Astrocyte of the spinal cord (primary cell): ENCODE measurements around the gene TFPI2.

Experiments
- DNase-seq: peaks from one replicate; pipeline ENCODE4 v3.0.0; 2011; ENCODE audit warnings: low read depth, low spot score
- H3K4me3 ChIP-seq: 2 replicates; pipeline ENCODE4 v1.5.1; 2011; ENCODE audit warnings: low read depth, mild to moderate bottlenecking, low read length, moderate library complexity
- in situ Hi-C: cut with HindIII; loops from 2 replicates; pipeline ENCODE4 v1.10.0; 2017; ENCODE audit warnings: low sequenced_read_pairs
- TF ChIP-seq, protein P1 (sequence below): IDR thresholded peaks from 2 replicates; pipeline ENCODE4 v1.5.1; 2012; ENCODE audit warnings: low read depth, mild to moderate bottlenecking, low read length, inconsistent platforms

The TFPI2 gene

DNA sequence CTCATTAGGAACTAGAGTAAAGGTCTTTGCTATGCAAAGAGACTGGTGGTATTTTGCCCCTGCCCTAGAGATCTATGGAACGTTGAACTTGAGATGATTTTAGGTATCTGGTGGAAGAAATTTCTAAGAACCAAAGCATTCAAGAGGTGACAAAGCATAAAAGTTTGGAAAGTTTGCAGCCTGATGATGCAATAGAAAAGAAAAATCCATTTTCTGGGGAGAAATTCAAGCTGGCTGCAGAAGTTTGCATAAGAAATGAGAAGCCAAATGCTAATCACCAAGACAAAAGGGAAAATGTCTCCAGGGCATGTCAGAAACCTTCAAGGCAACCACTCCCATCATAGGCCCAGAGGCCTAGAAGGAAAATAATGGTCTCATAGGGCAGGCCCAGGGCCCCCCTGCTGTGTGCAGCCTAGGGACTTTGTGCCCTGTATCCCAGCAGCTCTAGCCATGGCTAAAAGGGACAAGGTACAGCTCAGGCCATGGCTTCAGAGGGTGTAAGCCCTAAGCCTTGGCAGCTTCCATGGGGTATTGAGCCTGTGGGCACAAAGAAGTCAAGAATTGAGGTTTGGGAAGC, 16.5 kb downstream of the TFPI2 start:
- H3K4me3 ChIP-seq = no peak overlapping the region
- in situ Hi-C loops = no loop called here
- no peak for DNase-seq
- TF ChIP-seq, protein P1, sequence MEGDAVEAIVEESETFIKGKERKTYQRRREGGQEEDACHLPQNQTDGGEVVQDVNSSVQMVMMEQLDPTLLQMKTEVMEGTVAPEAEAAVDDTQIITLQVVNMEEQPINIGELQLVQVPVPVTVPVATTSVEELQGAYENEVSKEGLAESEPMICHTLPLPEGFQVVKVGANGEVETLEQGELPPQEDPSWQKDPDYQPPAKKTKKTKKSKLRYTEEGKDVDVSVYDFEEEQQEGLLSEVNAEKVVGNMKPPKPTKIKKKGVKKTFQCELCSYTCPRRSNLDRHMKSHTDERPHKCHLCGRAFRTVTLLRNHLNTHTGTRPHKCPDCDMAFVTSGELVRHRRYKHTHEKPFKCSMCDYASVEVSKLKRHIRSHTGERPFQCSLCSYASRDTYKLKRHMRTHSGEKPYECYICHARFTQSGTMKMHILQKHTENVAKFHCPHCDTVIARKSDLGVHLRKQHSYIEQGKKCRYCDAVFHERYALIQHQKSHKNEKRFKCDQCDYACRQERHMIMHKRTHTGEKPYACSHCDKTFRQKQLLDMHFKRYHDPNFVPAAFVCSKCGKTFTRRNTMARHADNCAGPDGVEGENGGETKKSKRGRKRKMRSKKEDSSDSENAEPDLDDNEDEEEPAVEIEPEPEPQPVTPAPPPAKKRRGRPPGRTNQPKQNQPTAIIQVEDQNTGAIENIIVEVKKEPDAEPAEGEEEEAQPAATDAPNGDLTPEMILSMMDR = no peak

DNA sequence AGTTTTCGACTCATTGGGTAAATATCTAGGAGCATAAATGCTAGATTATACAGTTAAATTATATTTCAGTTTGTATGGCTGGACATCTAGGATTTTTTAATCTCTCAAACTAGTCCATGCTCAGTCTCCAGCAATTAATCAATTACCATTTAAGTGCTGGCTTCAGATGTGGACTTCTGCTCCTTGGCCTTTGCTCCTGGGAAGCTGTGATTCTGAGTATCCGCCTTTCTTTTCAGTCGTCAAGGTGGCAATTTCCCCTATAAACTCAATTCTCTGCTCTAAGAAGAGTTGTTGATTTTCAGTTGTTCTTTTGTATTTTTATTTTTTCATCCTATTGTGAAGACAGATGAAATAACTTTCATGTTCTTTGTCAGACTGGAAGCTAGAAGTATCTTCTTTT, 23.7 kb downstream of the TFPI2 start:
- TF ChIP-seq, protein P1 = no peak
- DNase-seq = no peak
- in situ Hi-C loops = no loop called here
- H3K4me3 ChIP-seq = no peak overlapping the region

DNA sequence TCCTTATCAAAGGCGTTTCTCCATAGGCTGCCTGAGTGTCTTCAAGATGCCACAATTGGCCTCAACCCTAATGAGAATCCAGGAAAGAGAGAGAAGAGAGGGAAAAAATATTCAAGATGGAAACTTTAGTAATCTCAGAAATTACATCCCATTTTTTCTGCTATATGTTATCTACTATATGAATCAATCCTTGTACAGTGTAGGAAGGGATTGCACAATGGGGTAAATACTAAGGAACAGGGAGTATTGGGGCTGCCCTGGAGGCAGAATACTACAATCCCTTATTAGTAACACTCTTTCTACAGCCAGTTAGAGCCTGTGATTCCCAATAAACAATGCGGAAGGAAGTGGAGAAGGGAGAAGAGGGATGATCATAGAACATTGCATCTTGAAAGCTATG, 27.9 kb downstream of the TFPI2 start:
- DNase-seq = no peak
- H3K4me3 ChIP-seq = no peak overlapping the region
- TF ChIP-seq, protein P1 = no peak
- in situ Hi-C loops = no loop called here

DNA sequence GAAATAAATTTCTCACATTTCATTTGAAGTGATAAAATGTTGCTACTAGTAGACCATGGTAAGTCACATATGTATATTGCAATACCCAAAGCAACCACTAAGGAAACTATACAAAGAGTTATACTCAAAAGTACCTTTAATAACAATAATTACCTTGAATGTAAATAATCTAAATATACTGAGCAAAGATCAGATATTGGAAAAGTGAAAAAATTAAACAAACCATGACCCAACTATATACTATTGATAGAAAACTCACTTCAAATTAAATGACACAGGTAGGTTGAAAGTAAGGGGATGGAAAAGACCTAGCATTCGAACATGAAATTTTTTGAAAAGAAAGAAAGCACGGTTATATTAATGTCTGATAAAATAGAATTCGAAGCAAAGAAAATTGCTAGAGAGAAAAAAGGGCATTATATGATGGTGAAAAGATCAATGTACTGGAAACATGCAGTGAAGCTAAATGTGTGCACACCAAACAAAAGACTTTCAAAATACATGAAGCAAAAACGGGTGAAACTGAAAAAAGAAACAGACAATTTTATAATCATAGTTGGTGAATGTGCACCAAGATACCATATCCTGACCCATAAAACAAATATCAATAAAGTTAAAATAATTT, 29.1 kb downstream of the TFPI2 start:
- no peak for DNase-seq
- in situ Hi-C loops = no loop called here
- H3K4me3 ChIP-seq = no peak overlapping the region
- TF ChIP-seq, protein P1 = peak; percentile 18

DNA sequence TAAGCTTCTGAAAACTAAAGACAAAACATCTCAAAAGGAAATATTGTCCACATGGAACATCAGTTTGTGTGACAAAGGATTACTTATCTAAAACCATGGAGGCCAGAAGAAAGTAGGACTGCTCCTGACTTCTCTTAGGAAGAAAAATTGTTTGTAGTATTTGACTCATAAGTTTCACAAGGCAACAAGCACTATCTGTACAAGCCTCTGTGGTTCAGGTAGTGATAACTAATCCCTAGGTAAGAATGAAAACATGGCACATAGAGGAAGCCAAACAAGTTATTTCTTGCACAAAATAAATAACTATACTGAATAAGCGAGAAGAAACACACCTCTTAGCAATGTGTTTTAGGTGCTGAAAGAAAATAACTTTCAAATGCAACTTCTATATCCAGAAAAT, 30.3 kb downstream of the TFPI2 start:
- TF ChIP-seq, protein P1 = no peak
- DNase-seq = no peak
- H3K4me3 ChIP-seq = no peak overlapping the region
- in situ Hi-C loops = no loop called here

DNA sequence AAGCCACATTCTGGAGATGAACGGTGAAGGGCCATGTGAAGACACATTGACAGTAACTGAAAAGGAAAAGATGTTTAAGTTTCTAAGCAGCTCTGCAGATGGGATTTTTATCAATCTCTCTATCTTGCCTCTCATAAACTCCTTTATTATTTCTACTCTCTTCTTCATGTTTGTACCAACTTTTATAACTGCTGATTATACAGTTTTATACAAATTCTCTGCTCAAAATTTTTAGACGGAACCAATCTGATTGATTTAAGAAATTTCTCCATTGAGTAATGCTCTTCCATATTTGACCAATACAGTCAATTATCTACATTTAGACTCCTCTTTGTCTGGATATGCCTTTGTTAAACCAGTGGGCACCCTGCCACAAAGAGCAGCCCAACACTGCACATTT, 31.7 kb downstream of the TFPI2 start:
- no peak for DNase-seq
- in situ Hi-C loops = no loop called here
- TF ChIP-seq, protein P1 = no peak
- H3K4me3 ChIP-seq = no peak overlapping the region
